Tibial nerve (tissue), 4 donors: ENCODE results near the gene TEX9.

ENCODE experiments used
- EP300 ChIP-seq, 2 donors: sonication (generic); formaldehyde crosslinking; IDR thresholded peaks; one replicate each; pipeline ENCODE4 v1.6.1; 2017; ENCODE audit warnings: antibody characterized with exemption in 2 of 2, mild to moderate bottlenecking in 1 of 2
- POLR2A ChIP-seq, 2 donors: fragments of 450-650 bp; IDR thresholded peaks; one replicate each; pipeline ENCODE4 v1.6.1; 2017; ENCODE audit warnings: antibody characterized with exemption in 2 of 2, mild to moderate bottlenecking in 2 of 2, moderate library complexity in 2 of 2
- TF ChIP-seq, protein P1 (sequence below), 5 experiments: fragments of 200-600 bp in 3 of 5; fragments of 450-650 bp in 2 of 5; sonication (generic) in 3 of 5; IDR thresholded peaks; one replicate each; pipeline ENCODE4 v1.5.1; 2016 to 2019; ENCODE audit warnings: antibody characterized with exemption in 5 of 5, mild to moderate bottlenecking in 3 of 5, moderate library complexity in 2 of 5

DNA sequence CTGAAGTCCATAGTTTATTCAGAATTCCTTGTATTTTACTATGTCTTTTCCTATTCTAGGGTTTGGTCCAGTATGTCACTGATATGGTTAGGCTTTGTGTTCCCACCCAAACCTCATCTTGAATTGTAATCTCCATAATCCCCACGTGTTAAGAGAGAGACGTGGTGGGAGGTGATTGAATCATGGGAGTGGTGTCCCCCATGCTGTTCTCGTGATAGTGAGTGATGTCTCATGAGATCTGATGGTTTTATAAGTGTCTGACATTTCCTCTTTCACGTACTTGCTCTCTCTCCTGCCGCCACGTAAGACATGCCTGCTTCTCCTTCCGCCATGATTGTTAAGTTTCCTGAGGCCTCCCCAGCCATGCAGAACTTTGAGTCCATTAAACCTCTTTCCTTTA, 6.6 kb upstream of the TEX9 start:
- TF ChIP-seq, protein P1, sequence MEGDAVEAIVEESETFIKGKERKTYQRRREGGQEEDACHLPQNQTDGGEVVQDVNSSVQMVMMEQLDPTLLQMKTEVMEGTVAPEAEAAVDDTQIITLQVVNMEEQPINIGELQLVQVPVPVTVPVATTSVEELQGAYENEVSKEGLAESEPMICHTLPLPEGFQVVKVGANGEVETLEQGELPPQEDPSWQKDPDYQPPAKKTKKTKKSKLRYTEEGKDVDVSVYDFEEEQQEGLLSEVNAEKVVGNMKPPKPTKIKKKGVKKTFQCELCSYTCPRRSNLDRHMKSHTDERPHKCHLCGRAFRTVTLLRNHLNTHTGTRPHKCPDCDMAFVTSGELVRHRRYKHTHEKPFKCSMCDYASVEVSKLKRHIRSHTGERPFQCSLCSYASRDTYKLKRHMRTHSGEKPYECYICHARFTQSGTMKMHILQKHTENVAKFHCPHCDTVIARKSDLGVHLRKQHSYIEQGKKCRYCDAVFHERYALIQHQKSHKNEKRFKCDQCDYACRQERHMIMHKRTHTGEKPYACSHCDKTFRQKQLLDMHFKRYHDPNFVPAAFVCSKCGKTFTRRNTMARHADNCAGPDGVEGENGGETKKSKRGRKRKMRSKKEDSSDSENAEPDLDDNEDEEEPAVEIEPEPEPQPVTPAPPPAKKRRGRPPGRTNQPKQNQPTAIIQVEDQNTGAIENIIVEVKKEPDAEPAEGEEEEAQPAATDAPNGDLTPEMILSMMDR (IDR thresholded peaks at IDR 0.05) = no peak
- no peak for TF ChIP-seq POLR2A (IDR thresholded peaks at IDR 0.05)
- no peak for TF ChIP-seq EP300 (IDR thresholded peaks at IDR 0.05)
